ENCODE data around the gene LYPD6B. TPM values are rescaled to one million over a fixed set of nuclear protein-coding genes. Genes with fewer than 3 reads are reported as not detected.

Gene LYPD6B
- total and polyA plus RNA-seq, 4 donors: 0.13 to 0.59 (median 0.14) TPM

DNA sequence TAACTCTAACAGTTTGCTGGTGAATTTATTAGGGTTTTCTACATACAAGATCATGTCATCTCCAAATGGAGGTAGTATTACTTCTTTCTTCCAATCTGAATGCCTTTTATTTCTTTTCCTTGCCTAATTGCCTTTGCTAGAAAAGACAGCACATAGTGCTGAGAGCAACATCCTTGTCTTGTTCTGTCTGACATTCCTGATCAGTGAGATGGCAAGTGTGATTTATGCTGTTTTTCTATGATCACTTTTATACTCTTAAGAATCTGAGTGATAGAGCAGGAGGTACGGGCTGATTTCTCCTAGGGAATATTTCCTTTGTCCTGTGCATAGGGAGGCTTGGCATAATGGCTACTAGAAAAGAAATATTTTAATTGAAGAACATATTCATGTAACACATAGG lies 17.3 kb downstream of the LYPD6B start:
- Histone ChIP-seq H3K27ac (ENCODE audit: low read depth in 1 of 2, low read length in 2 of 2) (no peak overlapping the region), H3K9ac (ENCODE audit: low read depth in 1 of 2, low read length in 2 of 2) (no peak overlapping the region), H3K27me3 (ENCODE audit: control insufficient read depth in 4 of 4, insufficient read depth in 4 of 4, low read length in 3 of 4) (no peaks in the 10 kb centered on the region), H3K9me3 (ENCODE audit: control insufficient read depth in 4 of 4, low read length in 3 of 4) (no peaks in the 10 kb centered on the region), H3K36me3 (ENCODE audit: control insufficient read depth in 4 of 4, insufficient read depth in 3 of 4, low read depth in 1 of 4, low read length in 3 of 4) (no peaks in the 10 kb centered on the region), H3K4me1 (ENCODE audit: control insufficient read depth in 4 of 4, insufficient read depth in 4 of 4, low read length in 3 of 4) (no peaks in the 10 kb centered on the region), H3K4me3 (ENCODE audit: low read depth in 1 of 3, low read length in 3 of 3) (no peak overlapping the region)
- WGBS: 63% methylated on average over 1 of the region's 1 CpG
- TF ChIP-seq, protein P1, sequence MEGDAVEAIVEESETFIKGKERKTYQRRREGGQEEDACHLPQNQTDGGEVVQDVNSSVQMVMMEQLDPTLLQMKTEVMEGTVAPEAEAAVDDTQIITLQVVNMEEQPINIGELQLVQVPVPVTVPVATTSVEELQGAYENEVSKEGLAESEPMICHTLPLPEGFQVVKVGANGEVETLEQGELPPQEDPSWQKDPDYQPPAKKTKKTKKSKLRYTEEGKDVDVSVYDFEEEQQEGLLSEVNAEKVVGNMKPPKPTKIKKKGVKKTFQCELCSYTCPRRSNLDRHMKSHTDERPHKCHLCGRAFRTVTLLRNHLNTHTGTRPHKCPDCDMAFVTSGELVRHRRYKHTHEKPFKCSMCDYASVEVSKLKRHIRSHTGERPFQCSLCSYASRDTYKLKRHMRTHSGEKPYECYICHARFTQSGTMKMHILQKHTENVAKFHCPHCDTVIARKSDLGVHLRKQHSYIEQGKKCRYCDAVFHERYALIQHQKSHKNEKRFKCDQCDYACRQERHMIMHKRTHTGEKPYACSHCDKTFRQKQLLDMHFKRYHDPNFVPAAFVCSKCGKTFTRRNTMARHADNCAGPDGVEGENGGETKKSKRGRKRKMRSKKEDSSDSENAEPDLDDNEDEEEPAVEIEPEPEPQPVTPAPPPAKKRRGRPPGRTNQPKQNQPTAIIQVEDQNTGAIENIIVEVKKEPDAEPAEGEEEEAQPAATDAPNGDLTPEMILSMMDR (IDR thresholded peaks at IDR 0.05; ENCODE audit: low read depth, low read length, missing input control): no peak
- TF ChIP-seq RAD21 (IDR thresholded peaks at IDR 0.05) (no peak), NR2F2 (IDR thresholded peaks at IDR 0.05) (no peak), JUND (IDR thresholded peaks at IDR 0.05) (no peak), HNF4A (conservative IDR thresholded peaks at IDR 0.05) (no peak), GABPA (IDR thresholded peaks at IDR 0.05 in 1 of 2, conservative IDR thresholded peaks at IDR 0.05 in 1 of 2) (no peak), TAF1 (conservative IDR thresholded peaks at IDR 0.05) (no peak), RXRA (IDR thresholded peaks at IDR 0.05) (no peak), SP1 (IDR thresholded peaks at IDR 0.05) (no peak), HNF4G (IDR thresholded peaks at IDR 0.05) (no peak)
- TF ChIP-seq, protein P2, sequence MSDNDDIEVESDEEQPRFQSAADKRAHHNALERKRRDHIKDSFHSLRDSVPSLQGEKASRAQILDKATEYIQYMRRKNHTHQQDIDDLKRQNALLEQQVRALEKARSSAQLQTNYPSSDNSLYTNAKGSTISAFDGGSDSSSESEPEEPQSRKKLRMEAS (IDR thresholded peaks at IDR 0.05): no peak
- TF ChIP-seq, protein P3, sequence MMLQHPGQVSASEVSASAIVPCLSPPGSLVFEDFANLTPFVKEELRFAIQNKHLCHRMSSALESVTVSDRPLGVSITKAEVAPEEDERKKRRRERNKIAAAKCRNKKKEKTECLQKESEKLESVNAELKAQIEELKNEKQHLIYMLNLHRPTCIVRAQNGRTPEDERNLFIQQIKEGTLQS (IDR thresholded peaks at IDR 0.05): no peak
- TF ChIP-seq, protein P4, sequence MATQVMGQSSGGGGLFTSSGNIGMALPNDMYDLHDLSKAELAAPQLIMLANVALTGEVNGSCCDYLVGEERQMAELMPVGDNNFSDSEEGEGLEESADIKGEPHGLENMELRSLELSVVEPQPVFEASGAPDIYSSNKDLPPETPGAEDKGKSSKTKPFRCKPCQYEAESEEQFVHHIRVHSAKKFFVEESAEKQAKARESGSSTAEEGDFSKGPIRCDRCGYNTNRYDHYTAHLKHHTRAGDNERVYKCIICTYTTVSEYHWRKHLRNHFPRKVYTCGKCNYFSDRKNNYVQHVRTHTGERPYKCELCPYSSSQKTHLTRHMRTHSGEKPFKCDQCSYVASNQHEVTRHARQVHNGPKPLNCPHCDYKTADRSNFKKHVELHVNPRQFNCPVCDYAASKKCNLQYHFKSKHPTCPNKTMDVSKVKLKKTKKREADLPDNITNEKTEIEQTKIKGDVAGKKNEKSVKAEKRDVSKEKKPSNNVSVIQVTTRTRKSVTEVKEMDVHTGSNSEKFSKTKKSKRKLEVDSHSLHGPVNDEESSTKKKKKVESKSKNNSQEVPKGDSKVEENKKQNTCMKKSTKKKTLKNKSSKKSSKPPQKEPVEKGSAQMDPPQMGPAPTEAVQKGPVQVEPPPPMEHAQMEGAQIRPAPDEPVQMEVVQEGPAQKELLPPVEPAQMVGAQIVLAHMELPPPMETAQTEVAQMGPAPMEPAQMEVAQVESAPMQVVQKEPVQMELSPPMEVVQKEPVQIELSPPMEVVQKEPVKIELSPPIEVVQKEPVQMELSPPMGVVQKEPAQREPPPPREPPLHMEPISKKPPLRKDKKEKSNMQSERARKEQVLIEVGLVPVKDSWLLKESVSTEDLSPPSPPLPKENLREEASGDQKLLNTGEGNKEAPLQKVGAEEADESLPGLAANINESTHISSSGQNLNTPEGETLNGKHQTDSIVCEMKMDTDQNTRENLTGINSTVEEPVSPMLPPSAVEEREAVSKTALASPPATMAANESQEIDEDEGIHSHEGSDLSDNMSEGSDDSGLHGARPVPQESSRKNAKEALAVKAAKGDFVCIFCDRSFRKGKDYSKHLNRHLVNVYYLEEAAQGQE (IDR thresholded peaks at IDR 0.05): no peak
- no peak for DNase-seq (ENCODE audit: low spot score)

DNA sequence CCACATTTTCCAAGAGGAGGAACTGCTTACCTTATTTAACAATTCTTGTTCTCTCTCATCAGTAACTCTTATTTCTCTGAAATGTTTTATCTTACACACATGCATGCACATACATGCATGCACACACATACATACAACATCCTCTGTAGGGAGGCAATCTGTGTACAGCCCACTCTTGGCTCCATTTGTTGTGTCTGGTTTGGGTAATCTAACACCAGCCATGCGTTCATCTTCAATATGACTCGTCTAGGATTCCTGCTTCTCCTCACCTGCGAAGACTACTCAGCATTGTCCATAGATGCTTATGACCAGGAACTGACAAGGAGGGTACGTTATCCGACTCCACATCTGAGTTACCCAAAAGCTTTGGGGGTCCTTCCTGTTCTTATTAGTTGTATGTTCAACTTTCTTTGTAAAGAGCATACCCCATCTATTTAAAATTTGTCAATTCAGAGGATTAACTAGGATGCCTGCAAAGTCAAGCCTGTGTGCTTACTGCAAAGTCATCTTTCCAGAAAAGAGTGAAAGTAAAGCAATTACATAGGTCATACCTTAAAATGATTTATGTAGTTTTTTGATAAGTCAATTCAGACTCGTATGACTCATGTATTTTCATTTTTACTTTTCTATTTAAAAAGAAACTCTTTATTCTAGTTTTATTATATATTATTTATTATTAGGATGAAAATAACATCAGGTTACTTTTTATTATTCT lies 18.2 kb downstream of the LYPD6B start:
- TF ChIP-seq, protein P5, sequence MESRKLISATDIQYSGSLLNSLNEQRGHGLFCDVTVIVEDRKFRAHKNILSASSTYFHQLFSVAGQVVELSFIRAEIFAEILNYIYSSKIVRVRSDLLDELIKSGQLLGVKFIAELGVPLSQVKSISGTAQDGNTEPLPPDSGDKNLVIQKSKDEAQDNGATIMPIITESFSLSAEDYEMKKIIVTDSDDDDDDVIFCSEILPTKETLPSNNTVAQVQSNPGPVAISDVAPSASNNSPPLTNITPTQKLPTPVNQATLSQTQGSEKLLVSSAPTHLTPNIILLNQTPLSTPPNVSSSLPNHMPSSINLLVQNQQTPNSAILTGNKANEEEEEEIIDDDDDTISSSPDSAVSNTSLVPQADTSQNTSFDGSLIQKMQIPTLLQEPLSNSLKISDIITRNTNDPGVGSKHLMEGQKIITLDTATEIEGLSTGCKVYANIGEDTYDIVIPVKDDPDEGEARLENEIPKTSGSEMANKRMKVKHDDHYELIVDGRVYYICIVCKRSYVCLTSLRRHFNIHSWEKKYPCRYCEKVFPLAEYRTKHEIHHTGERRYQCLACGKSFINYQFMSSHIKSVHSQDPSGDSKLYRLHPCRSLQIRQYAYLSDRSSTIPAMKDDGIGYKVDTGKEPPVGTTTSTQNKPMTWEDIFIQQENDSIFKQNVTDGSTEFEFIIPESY (IDR thresholded peaks at IDR 0.05): no peak
- TF ChIP-seq, protein P4 (IDR thresholded peaks at IDR 0.05): no peak
- TF ChIP-seq, protein P3 (IDR thresholded peaks at IDR 0.05): no peak
- TF ChIP-seq RXRA (IDR thresholded peaks at IDR 0.05): no peak
- no peak for TF ChIP-seq SP1 (IDR thresholded peaks at IDR 0.05)
- no peak for TF ChIP-seq TAF1 (conservative IDR thresholded peaks at IDR 0.05)
- TF ChIP-seq HNF4G (IDR thresholded peaks at IDR 0.05): no peak
- H3K36me3 ChIP-seq (ENCODE audit: control insufficient read depth in 4 of 4, insufficient read depth in 3 of 4, low read depth in 1 of 4, low read length in 3 of 4): no peaks in the 10 kb centered on the region
- no peak overlapping the region for H3K27ac ChIP-seq (ENCODE audit: low read depth in 1 of 2, low read length in 2 of 2)
- no peaks in the 10 kb centered on the region for H3K4me1 ChIP-seq (ENCODE audit: control insufficient read depth in 4 of 4, insufficient read depth in 4 of 4, low read length in 3 of 4)
- 77% methylated on average over 6 of the region's 6 CpGs for WGBS
- H3K27me3 ChIP-seq (ENCODE audit: control insufficient read depth in 4 of 4, insufficient read depth in 4 of 4, low read length in 3 of 4): no peaks in the 10 kb centered on the region
- no peaks in the 10 kb centered on the region for H3K9me3 ChIP-seq (ENCODE audit: control insufficient read depth in 4 of 4, low read length in 3 of 4)
- no peak overlapping the region for H3K4me3 ChIP-seq (ENCODE audit: low read depth in 1 of 3, low read length in 3 of 3)
- DNase-seq (ENCODE audit: low spot score): no peak
- no peak overlapping the region for H3K9ac ChIP-seq (ENCODE audit: low read depth in 1 of 2, low read length in 2 of 2)
